Stimulated activated CD4-positive, alpha-beta T cell treated with anti-CD3 and anti-CD28 coated beads, Interleukin-4, amount 100 ng/mL, for 24 hours (primary cell): ENCODE measurements around the gene CDS2.

Experiments used
- DNase-seq: peaks from one replicate; pipeline ENCODE4 v3.0.0-alpha.2; 2020

CDS2 gene

DNA sequence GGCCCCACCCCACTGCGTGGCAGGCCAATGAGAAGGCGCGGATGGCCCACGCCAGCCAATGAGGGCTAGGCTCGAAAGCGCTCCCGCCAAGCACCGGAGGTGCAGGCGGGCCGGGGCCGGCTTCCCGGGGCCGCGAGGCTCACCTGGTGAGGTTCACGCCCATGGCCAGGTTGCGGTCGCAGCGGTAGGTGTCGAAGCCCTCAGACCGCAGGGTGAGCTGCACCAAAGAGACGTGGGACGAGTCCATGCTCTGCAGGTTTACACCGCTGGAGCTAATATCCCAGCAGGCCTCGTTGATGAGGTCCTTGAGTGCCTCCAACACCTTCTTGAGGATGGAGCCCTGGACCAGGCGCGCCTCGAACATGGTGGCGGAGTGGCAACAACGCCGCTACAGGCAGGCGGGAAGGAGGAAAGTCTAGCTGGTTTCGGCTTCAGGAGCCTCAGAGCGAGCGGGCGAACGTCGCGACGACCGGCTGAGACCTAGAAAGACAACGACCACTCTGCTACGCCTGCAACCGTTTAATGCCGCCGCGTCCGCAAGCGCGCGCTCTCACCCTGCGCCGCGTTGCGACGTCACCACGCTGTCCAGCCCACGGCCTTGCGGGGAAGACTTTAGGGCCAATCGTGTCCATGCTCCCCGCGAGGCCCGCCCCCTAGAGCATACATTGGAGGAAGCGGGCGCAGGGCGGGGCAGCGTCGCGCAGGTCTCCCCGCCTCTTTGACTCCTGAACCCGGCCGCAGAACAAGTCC, 7.2 kb upstream of the CDS2 start, which contains the start of gene PCNA:
TSS of gene PCNA (minus strand) at position 524 of the 750 bp plus-strand sequence. CDS start at position 364, 160 bp downstream.
- peak; percentile 97 for DNase-seq

DNA sequence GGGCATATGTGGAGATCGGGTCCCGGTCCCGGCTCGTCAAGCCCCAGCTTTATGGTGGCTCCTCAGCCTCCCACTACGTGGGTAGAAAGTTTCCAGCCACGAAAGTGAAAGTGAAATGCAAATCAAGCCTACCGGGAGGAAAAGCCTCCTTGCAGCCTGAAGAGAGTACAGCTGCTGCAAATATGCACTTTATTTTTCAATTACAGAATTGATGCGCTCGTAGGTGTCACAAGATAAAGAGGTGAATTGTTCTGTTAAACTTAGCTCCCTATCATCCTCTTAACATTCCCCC, 6.7 kb upstream of the CDS2 start:
- DNase-seq: no peak

DNA sequence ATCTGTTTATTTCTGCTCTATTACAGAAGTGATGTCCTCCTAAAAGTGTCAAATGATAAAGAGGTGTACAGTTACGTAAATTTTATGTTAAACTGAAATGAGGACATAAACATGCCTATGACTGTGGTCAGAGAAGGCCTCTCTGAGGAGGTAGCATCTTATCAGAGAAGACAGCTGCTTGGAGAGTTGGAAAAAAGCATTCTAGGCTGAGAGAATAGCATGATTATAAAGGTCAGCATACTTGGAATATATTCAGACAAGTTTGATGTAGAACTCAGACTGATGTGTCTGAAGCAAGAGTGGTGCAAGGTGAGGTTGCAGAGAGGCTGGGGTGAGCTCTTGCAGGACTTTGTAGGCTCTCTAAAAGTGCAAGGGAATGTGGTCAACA, 3.9 kb upstream of the CDS2 start:
- DNase-seq: no peak

DNA sequence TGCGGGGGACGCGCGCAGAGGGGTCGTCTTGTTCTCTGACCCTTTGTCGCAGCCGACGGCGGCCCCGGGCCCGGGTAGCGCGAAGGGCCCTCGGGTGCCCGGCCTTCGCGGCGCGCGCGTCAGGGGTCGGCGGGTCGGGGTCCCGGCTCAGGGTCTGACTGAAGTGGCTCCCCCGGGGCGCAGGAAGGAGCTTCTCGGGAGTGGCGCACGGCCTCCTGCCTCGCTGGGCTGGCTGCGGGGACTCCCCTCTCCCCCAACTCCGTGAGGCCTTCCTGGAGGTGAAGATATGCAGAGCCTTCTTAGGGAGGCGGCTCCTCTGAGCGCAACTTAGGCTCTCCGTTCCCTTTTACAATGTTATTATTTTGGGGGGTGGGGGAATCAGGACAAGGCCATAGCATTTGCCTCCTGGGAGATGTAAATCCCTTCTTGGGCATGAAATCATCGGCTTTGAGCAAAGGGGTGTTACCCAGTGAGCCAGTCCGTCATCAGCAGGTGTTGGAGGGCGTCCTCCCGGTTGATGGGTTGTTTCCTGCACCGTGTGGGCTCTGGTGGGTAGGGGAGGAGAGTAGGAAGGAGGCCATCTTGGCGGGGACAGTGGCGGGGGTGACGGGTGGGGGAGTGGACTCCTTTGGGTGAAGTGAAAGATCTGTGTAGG, 523 bp downstream of the CDS2 start:
- peak; percentile 68 for DNase-seq

DNA sequence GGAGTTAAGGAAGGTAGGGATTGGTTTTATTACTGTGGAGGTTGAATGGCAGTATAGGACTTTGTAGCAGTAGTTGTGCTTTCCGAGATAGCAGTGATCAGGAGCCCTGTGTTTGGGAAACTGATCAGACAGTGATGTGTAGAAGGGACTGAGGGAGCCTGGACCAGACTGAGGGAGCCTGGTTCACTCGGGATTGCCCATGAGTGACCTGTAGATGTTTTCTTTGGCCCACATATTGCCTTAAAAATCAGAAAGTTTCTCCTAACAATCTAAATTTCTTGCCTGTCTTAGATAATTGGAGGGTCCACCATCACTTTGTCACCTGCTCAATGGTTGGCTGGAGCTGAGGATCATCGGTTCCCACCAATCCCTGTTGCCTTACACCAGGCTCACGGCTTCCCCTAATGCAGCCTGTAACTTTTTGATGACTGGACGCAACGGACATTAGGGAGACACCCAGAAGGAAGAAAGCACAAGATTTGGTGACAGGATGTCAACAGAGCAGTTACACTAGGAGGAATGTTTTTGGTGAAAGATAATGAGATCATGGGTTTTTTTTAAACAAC, 1.1 kb downstream of the CDS2 start:
- DNase-seq: no peak

DNA sequence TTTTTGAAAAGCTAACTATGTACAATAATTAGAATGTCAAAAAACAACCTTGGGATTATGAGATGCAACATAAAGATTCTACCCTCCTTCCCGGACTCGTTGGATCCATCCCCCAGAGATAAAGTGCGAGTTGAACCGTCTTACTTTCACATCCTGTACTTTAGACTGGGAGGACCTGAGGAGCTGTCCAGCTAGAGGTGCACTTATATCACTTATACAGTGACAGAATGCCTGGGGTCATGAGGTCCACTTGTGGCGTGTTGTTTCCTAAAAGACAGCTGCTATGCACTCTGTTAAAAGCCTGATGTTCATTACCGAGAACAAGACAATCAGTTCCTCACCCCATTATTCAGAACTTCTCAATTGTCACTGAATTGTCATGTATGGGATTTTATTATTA, 2.1 kb downstream of the CDS2 start:
- DNase-seq: no peak

DNA sequence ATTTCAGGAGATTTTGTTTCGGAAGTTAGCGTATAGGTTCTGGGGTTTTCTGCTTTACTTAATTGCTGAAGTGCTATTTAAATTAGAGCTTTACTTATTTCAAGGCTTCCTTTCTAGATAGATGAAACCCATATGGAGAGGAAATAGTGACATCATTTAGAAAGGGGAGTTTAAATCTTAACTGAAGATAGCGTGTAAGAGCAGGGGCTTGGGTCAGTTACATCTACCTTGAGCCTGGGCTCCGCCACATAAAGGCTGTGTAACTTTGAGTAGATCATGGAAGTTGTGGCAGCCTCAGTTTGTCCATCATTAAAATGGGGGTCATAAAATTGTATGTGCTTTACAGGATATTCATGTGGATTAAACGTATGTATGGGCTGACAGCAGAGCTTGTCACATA, 4.7 kb downstream of the CDS2 start:
- no peak for DNase-seq

DNA sequence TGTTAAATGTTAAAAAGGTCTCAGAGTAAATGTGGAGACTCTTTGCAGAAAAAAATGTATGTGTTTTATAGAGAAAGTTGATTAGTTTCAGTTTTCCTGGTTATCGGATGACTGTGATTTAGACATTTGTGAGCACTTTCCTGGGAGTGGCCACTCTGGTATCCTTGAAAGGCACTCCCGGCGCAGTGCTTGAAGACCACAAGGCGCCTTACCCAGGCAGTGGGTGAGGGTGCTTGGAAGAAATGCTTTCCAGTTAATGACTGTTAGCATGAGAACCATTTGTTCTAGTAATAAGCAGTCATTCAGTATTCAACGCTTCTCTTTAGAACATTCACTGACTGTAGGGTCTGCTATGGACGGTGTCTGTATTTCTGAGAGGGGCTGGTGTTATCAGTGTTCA, 7.2 kb downstream of the CDS2 start:
- no peak for DNase-seq

DNA sequence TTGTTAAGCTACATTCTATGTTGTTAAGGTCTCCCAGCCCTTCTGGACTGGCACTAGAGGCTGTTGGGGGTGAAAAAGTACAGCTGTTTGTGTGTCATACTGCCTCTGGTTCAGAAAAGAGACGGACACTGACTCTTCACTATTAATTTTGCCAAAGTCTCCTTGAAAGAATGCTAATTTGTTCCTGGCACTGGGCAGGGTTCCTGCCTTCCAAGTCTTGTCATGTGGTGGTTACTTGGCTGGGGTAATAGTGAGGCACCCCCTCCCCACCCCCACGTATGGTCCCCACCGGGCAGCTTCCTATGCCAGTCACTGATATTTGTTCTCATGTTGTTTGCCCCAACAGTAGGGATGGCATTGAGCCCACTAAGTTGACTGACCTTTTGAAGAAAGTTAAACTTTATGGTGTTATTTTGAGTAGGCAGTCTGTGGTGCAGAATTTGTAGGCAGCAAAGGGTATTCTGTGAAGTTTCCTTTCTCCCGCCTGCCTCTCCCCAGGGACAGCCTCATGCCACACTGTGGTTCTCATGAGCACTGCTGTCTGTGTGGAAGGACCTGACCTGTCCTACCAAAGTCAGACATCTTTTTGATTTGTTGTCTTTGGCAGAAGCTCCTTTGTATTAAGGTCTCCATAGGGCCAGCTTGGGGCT, 8.7 kb downstream of the CDS2 start:
- no peak for DNase-seq

DNA sequence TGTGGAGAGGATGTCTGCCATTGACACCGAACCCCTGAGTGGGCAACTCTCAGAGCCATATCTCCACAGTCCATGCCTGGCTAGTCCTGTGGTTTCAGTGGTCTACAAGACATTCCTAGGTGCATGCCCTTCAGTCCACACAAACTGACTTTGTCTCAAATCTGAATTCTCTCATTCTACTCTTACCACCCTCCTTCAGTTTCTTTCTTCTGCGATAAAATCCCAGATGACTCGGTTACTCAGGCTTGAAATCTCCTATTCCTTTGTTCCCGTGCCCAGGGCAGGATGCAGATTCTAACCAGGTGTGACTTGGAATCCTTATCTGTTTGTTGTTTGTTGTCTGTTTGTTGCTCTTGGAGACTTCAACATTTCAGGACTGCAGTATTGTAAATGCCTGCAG, 9.3 kb downstream of the CDS2 start:
- DNase-seq: no peak

DNA sequence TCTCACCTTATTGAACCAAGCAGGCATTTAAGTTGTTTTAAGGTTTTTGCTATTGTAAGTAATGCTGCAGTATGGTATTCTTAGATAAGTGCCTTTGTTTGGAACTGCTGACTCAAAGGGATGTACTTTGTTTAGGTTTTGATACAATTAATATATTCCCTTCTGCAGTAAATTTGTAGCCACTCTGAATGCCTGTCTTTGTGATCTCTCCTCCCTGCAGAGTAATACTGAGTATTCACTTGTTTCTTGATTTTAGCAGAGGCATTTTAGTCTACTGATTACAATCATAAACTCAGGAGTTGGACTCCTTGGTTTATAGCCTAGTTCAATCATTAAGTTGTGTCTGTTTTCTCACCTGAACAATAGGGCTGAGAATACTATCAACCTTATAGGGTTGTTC, 13.4 kb downstream of the CDS2 start:
- DNase-seq: no peak

DNA sequence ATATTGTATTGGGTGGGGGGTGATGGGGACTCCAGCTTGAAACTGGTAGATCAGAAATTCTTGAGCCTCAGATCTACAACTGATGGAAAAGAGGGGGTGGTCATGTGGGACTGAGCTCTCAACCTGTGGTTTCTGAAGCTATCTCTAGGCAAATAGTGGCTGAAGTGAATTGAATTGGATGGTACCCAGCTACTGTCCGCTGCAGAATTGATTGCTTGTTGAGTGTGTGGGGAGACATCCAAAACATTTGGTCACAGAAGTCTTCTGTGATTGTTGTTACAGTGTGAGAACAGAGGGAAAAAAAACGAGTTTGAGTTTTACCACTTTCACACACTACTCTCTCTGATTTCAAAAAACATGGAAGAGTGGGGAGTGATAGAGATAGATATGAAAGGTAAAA, 14.8 kb downstream of the CDS2 start:
- DNase-seq: no peak

DNA sequence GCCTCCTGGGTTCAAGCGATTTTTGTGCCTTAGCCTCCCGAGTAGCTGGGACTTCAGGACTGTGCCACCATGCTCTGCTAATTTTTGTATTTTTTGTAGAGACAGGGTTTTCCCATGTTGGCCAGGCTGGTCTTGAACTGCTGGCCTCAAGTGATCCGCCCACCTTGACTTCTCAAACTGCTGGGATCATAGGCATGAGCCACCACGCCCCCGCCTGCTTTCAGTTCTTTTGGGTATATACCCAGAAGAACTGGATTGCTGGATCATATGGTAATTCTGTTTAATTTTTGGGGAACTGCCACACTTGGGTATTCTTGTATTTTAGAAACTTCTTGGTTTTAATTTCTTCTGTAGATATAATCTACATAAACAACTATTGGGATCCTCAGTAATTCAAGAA, 17.0 kb downstream of the CDS2 start:
- peak; percentile 23 for DNase-seq

DNA sequence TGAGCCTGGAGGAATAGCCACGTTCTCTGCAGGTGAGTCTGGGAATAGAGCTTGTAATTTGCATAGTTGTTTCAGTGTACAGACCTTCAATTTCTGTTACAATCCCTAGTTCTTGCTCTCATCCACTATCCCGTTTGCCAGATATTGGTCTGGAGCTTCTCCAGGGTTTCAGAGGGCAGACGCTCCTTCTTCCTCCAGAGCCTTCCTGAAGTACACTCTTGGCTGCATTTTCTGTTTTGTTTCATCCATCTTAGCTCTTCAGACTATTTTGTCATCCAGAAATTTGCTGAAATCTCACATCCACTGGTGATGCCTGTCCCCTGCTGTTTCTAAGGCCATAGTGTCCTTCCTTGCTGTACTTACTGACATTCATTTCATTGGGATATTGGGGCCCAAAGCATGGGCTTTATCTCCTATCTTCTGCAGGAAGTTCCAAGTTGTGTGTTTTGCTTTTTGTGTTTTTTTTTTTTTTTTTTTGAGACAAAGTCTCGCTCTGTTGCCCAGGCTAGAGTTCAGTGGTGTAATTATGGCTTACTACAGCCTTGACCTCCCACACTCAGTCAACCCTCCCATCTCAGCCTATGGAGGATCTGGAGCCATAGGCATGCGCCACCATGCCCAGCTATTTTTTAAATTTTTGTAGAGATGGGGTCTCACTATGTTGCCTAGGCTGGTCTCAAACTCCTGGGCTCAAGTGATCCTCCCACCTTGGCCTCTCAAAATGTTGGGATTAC, 18.7 kb downstream of the CDS2 start:
- no peak for DNase-seq

DNA sequence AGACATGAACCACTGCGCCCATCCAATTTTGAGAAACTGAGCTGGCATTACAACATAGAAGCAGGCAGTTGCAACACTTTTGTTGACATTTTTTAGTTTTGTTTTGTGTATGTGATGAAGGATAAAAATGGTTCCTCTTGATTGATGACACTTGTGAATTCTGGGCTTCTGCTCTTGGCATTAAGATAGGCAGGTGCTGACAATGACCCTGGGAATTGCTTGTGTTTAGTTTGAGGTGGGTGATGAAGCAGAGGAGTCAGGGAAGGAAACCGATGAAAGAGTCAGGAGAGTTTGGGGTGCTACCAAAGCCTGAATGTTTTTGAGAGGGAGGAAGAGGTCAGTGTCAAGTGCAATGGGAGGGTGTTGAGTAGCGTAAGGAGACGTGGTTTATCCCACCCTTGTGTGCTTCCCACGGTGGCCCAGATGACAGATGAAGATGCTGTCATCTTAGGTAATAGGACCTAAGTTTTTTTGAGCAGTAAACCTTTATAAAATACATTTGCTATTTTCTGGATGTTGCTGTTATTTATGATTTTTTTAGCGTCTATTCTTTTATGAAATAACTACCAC, 19.4 kb downstream of the CDS2 start:
- no peak for DNase-seq

DNA sequence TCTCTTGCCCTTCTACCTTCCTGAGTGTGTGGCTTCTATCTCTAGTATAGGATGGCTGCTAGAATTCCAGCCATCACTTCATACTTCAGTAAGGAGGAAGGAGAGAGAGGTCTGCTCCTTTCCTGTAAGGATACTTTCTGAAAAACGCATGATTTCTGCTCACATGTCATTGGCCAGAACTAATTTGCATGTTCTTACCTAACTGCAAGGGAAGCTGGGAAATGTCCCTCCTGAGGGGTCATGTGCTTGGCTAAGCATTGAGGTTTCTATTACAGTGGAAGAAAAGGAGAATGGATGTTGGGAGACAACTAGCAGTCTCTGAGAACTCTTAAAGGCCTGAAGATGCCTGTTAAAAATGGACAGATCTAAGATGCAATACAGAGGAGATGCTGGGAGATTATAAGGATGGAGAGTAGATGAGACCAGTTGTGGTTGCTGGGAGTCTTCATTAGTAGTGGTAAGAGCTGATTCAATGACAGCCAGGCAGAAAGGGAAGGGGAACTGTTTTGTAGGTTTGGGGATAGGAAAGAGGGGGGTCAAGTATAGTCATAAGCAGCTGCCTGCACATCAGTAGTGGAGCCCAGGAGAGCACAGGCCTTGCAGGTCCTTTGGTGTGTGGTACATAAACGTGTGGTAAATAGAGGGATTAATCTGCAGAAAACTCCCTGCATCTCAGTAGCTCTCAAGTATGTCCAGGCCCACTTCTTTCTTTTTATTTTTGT, 20.2 kb downstream of the CDS2 start:
- no peak for DNase-seq

DNA sequence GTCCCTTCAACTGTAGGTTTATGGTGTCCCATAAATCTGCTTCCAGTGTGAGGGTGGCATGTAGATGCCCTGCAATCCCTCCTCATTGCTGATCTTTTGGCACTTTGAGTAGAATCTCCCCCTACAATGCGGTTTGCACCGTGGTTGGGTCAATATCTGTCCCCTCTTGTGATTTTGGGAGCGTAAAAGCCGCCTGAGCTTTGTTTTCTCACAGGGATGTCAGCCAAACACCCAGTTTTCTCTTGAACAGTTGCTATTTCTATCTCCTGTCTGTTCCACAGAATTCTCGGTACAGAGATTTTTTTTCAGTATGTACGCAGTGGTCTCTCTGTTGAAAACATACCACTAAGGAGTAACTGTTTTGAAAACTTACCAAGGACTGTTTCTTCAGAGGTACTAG, 21.8 kb downstream of the CDS2 start:
- no peak for DNase-seq

DNA sequence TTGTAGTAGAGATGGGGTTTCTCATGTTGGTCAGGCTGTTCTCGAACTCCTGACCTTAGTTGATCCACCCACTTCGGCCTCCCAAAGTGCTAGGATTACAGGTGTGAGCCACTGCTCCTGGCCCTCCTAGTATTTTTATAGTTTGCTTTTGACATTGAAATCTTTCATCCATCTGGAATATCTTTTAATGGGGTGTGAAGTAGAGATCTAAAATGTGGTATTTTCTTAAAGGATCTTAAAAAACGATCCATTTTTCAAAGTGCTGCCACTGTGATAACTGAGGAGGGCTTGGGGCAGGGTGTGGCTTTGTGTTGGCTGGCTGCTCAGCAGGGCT, 23.1 kb downstream of the CDS2 start:
- no peak for DNase-seq

DNA sequence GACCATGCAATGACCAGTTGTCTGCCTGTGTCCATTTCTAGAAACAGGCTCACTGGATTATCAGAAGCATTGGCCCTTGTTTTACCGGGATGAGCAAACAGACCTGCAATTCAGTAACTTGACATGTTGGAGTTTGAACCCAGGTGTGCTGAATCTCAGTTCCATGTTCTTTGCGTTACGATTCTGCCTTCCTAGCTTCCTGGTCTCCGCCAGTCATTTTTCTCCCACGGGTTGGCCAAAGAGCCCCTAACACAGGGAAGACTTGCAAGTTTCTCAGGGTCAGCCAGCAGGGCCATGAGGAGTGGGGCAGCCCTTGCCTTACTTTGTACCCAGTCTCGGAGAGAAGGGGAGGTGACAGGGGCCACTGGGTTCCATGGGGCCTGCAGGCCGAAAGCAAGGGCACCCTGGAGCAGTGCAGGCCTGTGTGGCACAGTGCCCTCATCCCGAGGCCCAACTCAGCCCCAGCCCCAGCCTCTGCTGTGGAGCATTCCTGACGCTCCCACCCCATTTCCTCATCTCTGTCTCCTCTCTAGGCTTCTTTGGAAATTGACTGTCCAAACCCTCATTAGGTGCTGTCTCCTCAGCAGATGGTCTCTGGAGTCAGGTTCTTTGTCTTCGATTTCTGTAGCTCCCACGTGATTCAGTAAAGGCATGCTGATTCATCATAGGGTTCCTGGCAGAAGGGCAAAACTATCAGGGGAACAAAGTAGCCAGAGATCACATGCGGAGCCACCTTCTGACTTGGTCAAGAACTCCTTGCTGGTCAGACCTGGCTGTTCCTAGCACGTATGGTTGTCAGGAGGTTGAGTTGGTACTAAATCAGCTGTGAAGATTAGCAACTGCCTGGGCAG, 23.6 kb downstream of the CDS2 start:
- DNase-seq: no peak

DNA sequence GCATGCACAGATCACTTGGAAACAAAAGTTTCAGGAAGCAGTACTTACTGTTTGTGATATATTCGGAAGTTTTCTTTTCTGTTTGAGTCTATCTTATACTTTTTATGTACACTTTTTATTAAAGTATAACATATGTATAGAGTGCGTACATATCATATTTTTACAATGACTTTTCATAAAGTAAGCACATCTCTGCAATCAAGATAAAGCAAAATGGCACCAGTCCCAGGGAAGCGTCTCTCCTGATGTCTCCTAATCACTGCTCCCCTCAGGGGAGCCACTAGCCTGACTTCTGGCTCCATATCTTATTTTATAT, 26.3 kb downstream of the CDS2 start:
- DNase-seq: no peak

DNA sequence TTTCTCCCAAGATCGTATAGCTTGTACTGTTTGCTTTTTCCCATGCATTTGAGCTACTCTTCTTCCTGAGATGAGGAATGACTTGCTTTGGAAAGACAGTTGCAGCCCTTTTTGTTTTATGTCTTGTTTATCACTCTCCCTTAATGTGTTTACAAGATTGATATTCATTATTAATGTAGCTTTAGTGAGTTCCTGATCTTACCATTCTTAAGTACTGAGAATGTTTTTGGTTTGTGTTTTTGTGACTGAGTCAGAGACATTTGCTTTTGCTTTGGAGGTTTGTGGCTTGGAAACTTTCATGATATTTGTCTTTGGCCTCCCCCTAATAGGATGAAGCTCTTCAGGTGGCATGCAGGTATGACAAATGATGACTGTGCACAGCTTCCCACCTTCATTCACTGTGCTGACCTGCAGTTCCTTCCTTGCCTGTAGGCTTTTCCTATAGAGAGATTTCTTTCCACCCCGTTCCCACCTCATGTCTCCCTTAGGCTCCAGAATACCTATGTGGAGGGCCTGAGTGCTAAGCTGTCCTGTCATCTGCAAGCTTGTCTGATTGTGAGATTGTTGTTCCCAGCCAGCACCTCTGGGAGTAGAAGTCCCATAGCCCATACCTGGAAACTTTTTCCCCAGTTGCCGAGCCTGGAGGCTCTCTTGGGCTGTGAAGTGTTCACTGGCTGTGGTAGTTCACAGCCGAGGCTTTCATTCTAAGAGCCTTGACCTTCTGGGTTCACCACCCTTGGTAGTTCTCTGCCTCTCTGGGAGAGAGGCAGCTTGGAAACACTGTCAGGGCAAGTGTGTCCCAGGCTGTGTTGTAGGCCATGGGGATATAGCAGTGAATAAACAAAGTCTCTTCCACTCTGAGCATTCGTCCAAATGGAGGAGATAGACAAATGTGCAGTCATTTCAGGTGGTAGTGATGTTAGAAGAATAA, 27.1 kb downstream of the CDS2 start:
- DNase-seq: peak; percentile 7
